ENCODE results near the gene HMGXB4. TPM values are rescaled to one million over a fixed set of nuclear protein-coding genes. Genes with fewer than 3 reads are reported as not detected.

The HMGXB4 gene
- total and polyA plus RNA-seq, 7 donors, result 9.7 to 20.9 (median 14.8) TPM

GRCh38 chr22:35335936-35336781 is 78.9 kb downstream of the HMGXB4 start:
- Histone ChIP-seq H3K4me1 (peaks cover 0 to 4% (median under 1%) of the 10 kb centered on the region in 4 donors), H3K27me3 (no peaks in the 10 kb centered on the region), H3K36me3 (peaks cover 43 to 97% (median 78%) of the 10 kb centered on the region in 4 donors), H3K27ac (no peak overlapping the region), H3K9me3 (no peaks in the 10 kb centered on the region), H3K4me3 (no peak overlapping the region)
- 87 to 94% methylated on average over 12 of the region's 12 CpGs for WGBS, 2 donors
- peak; percentile 56 for DNase-seq
- TF ChIP-seq POLR2A (IDR thresholded peaks at IDR 0.05) (no peak), CTCF (IDR thresholded peaks at IDR 0.05) (no peak), EP300 (IDR thresholded peaks at IDR 0.05) (no peak), POLR2AphosphoS5 (IDR thresholded peaks at IDR 0.05) (no peak)
- intact Hi-C loops (cut with DNase I), result no loop called here

GRCh38 chr22:35337932-35338331 is 80.6 kb downstream of the HMGXB4 start:
- H3K9me3 ChIP-seq, result no peaks in the 10 kb centered on the region
- intact Hi-C loops (cut with DNase I), result no loop called here
- no peak overlapping the region for H3K27ac ChIP-seq
- no peaks in the 10 kb centered on the region for H3K4me1 ChIP-seq
- 89 to 92% methylated on average over 4 of the region's 4 CpGs for WGBS, 2 donors
- no peak for TF ChIP-seq POLR2A (IDR thresholded peaks at IDR 0.05)
- no peak for TF ChIP-seq EP300 (IDR thresholded peaks at IDR 0.05)
- no peak for TF ChIP-seq POLR2AphosphoS5 (IDR thresholded peaks at IDR 0.05)
- no peak for TF ChIP-seq CTCF (IDR thresholded peaks at IDR 0.05)
- H3K36me3 ChIP-seq, result peaks cover 36 to 97% (median 79%) of the 10 kb centered on the region in 4 donors
- DNase-seq, result no peak
- H3K4me3 ChIP-seq, result no peak overlapping the region
- no peaks in the 10 kb centered on the region for H3K27me3 ChIP-seq

GRCh38 chr22:35341090-35341874 is 84.0 kb downstream of the HMGXB4 start:
- H3K27me3 ChIP-seq, result no peaks in the 10 kb centered on the region
- DNase-seq, result no peak
- no peaks in the 10 kb centered on the region for H3K4me1 ChIP-seq
- no peak overlapping the region for H3K27ac ChIP-seq
- no peak overlapping the region for H3K4me3 ChIP-seq
- no peaks in the 10 kb centered on the region for H3K9me3 ChIP-seq
- H3K36me3 ChIP-seq, result peaks cover 21 to 97% (median 60%) of the 10 kb centered on the region in 4 donors
- intact Hi-C loops (cut with DNase I), result no loop called here
- TF ChIP-seq EP300 (IDR thresholded peaks at IDR 0.05) (no peak), POLR2A (IDR thresholded peaks at IDR 0.05) (no peak), CTCF (IDR thresholded peaks at IDR 0.05) (no peak), POLR2AphosphoS5 (IDR thresholded peaks at IDR 0.05) (no peak)
- WGBS, 2 donors, result 93% methylated on average over 19 of the region's 19 CpGs

GRCh38 chr22:35342390-35342789 is 85.1 kb downstream of the HMGXB4 start:
- H3K36me3 ChIP-seq, result peaks cover 13 to 97% (median 54%) of the 10 kb centered on the region in 4 donors
- no peaks in the 10 kb centered on the region for H3K9me3 ChIP-seq
- TF ChIP-seq POLR2AphosphoS5 (IDR thresholded peaks at IDR 0.05) (no peak), CTCF (IDR thresholded peaks at IDR 0.05) (no peak), EP300 (IDR thresholded peaks at IDR 0.05) (no peak), POLR2A (IDR thresholded peaks at IDR 0.05) (no peak)
- H3K4me3 ChIP-seq, result no peak overlapping the region
- intact Hi-C loops (cut with DNase I), result no loop called here
- H3K4me1 ChIP-seq, result no peaks in the 10 kb centered on the region
- 95 to 98% methylated on average over 4 of the region's 4 CpGs for whole genome bisulfite sequencing, 2 donors
- no peak for DNase-seq
- H3K27me3 ChIP-seq, result no peaks in the 10 kb centered on the region
- no peak overlapping the region for H3K27ac ChIP-seq
